ENCODE data around the gene ANGPTL7. TPM values are rescaled to one million over a fixed set of nuclear protein-coding genes. Genes with fewer than 3 reads are reported as not detected.

ANGPTL7 gene
- total and polyA plus RNA-seq, 9 donors: 0.31 to 4.4 (median 0.83) TPM

DNA sequence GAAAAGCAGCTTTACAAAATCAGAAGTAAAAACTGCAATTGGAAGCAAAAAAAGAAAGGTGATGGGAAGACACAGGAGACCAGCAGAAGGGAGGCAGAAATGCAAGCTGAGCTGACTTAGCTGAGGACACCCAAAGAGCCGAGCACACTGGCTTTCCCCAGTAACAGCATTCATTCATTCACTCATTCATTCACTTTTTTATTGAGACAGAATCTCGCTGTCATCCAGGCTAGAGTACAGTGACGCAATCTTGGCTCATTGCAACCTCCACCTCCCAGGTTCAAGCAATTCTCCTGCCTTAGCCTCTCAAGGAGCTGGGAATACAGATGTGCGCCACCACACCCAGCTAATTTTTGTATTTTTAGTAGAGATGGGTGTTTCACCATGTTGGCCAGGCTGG lies 8.2 kb downstream of the ANGPTL7 start:
- Histone ChIP-seq H3K9me3 (replicated peaks; ENCODE audit: control insufficient read depth, low read depth, low read length) (no peaks in the 10 kb centered on the region), H3K27me3 (ENCODE audit: control insufficient read depth, insufficient read depth, low read length) (no peaks in the 10 kb centered on the region), H3K4me1 (ENCODE audit: control insufficient read depth, insufficient read depth, low read length) (no peaks in the 10 kb centered on the region), H3K36me3 (ENCODE audit: control insufficient read depth, insufficient read depth, low read length) (peaks cover 42% of the 10 kb centered on the region), H3K27ac (ENCODE audit: low read length) (no peak overlapping the region), H3K4me3 (ENCODE audit: low read length) (no peak overlapping the region)
- DNase-seq: no peak
- 100% methylated on average over 2 of the region's 4 CpGs for WGBS (ENCODE audit: insufficient coverage)

GRCh38 chr1:11198257-11198656 lies 9.1 kb downstream of the ANGPTL7 start:
- Histone ChIP-seq H3K4me1 (ENCODE audit: control insufficient read depth, insufficient read depth, low read length) (no peaks in the 10 kb centered on the region), H3K36me3 (ENCODE audit: control insufficient read depth, insufficient read depth, low read length) (peaks cover 45% of the 10 kb centered on the region), H3K27me3 (ENCODE audit: control insufficient read depth, insufficient read depth, low read length) (no peaks in the 10 kb centered on the region), H3K9me3 (replicated peaks; ENCODE audit: control insufficient read depth, low read depth, low read length) (no peaks in the 10 kb centered on the region), H3K4me3 (ENCODE audit: low read length) (no peak overlapping the region), H3K27ac (ENCODE audit: low read length) (no peak overlapping the region)
- WGBS (ENCODE audit: insufficient coverage): no CpG with 5 or more reads among the region's 4 CpGs
- no peak for DNase-seq

DNA sequence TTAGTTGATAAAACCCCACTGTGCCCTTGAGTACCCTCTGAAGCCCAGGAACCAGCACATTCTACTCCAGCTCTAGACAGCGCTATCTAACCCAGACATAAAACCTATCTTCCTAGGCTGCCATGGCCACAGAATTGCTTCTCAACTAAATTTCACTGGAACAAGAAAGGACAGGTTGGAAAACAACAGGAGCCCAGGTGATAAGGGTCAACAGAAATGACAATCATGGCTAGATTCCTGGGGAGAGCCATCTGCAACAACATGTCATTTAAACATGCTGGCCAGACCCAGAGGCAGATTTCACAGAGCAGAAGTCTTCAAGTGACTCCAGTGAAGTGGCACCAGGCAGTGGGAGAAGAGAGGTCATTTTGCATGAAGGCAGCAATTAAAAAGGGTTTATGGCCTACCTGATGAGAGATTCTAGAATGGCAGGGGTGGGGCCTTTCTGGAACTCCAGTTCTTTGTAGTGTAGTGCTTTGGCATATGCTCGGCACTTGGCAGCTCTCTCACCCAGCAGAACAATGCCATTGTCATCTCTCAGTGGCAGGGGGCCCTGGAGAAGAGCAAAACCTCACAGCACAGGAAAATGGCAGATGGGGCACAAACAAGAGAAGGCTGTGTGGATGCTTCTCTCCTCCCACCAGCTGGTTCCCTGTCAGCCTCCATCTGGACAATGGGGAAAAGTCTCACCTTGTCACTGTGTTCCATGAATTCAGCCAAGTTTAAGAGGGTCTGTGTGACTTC lies 9.9 kb downstream of the ANGPTL7 start:
- Histone ChIP-seq H3K36me3 (ENCODE audit: control insufficient read depth, insufficient read depth, low read length) (peaks cover 46% of the 10 kb centered on the region), H3K27me3 (ENCODE audit: control insufficient read depth, insufficient read depth, low read length) (no peaks in the 10 kb centered on the region), H3K4me3 (ENCODE audit: low read length) (no peak overlapping the region), H3K9me3 (replicated peaks; ENCODE audit: control insufficient read depth, low read depth, low read length) (no peaks in the 10 kb centered on the region), H3K4me1 (ENCODE audit: control insufficient read depth, insufficient read depth, low read length) (no peaks in the 10 kb centered on the region), H3K27ac (ENCODE audit: low read length) (no peak overlapping the region)
- no peak for DNase-seq
- WGBS (ENCODE audit: insufficient coverage): 100% methylated on average over 1 of the region's 2 CpGs

GRCh38 chr1:11204396-11205190 lies 15.4 kb downstream of the ANGPTL7 start:
- no peak overlapping the region for H3K4me3 ChIP-seq (ENCODE audit: low read length)
- 87% methylated on average over 8 of the region's 11 CpGs for WGBS (ENCODE audit: insufficient coverage)
- H3K4me1 ChIP-seq (ENCODE audit: control insufficient read depth, insufficient read depth, low read length): no peaks in the 10 kb centered on the region
- H3K27ac ChIP-seq (ENCODE audit: low read length): no peak overlapping the region
- H3K9me3 ChIP-seq (replicated peaks; ENCODE audit: control insufficient read depth, low read depth, low read length): no peaks in the 10 kb centered on the region
- H3K27me3 ChIP-seq (ENCODE audit: control insufficient read depth, insufficient read depth, low read length): no peaks in the 10 kb centered on the region
- peaks cover 47% of the 10 kb centered on the region for H3K36me3 ChIP-seq (ENCODE audit: control insufficient read depth, insufficient read depth, low read length)
- DNase-seq: no peak

DNA sequence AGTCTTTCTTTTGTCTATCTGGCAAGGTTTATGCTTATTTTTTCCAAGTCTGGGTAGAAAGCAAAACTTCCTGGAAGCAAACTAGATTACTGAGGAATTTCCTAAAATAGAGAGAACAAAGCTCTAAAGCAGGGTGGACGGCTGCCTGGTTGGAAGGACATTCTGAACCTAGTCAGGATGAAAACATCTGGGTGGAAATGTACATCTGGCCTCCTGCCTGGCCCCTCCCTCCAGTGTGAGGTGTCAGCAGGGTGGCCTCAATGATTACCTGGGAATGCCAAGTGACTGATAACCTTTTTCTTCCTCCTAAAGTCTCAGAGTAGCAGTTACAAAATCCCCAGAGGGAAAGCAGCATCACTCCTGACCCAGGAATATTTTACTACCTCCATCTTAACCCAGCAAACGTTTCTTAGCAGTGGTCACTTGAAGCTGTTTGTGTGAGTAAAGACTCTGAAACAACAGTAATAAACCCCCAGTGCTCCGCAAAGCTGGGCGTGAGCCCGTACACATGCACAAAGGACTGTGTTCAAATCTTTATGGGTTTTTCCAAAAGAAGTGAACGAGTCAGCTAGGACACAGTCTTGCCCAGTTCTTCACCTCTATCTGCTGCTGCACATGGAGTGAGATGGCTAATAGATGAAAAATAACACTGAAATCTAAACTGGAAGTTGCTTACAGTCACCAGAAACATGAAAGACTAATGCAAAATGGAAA lies 18.9 kb downstream of the ANGPTL7 start:
- Histone ChIP-seq H3K4me3 (ENCODE audit: low read length) (no peak overlapping the region), H3K27me3 (ENCODE audit: control insufficient read depth, insufficient read depth, low read length) (no peaks in the 10 kb centered on the region), H3K4me1 (ENCODE audit: control insufficient read depth, insufficient read depth, low read length) (no peaks in the 10 kb centered on the region), H3K9me3 (replicated peaks; ENCODE audit: control insufficient read depth, low read depth, low read length) (no peaks in the 10 kb centered on the region), H3K27ac (ENCODE audit: low read length) (no peak overlapping the region), H3K36me3 (ENCODE audit: control insufficient read depth, insufficient read depth, low read length) (peaks cover 64% of the 10 kb centered on the region)
- 60% methylated on average over 5 of the region's 6 CpGs for WGBS (ENCODE audit: insufficient coverage)
- no peak for DNase-seq

GRCh38 chr1:11211461-11211860 lies 22.3 kb downstream of the ANGPTL7 start:
- H3K27ac ChIP-seq (ENCODE audit: low read length): no peak overlapping the region
- H3K27me3 ChIP-seq (ENCODE audit: control insufficient read depth, insufficient read depth, low read length): no peaks in the 10 kb centered on the region
- no peaks in the 10 kb centered on the region for H3K9me3 ChIP-seq (replicated peaks; ENCODE audit: control insufficient read depth, low read depth, low read length)
- H3K36me3 ChIP-seq (ENCODE audit: control insufficient read depth, insufficient read depth, low read length): peaks cover 74% of the 10 kb centered on the region
- no peaks in the 10 kb centered on the region for H3K4me1 ChIP-seq (ENCODE audit: control insufficient read depth, insufficient read depth, low read length)
- no peak overlapping the region for H3K4me3 ChIP-seq (ENCODE audit: low read length)
- no peak for DNase-seq
- WGBS (ENCODE audit: insufficient coverage): no CpG with 5 or more reads among the region's 4 CpGs

- Histone ChIP-seq H3K27me3 (ENCODE audit: control insufficient read depth, insufficient read depth, low read length) (no peaks in the 10 kb centered on the region), H3K4me1 (ENCODE audit: control insufficient read depth, insufficient read depth, low read length) (no peaks in the 10 kb centered on the region), H3K9me3 (replicated peaks; ENCODE audit: control insufficient read depth, low read depth, low read length) (no peaks in the 10 kb centered on the region), H3K36me3 (ENCODE audit: control insufficient read depth, insufficient read depth, low read length) (peaks cover 77% of the 10 kb centered on the region), H3K4me3 (ENCODE audit: low read length) (no peak overlapping the region), H3K27ac (ENCODE audit: low read length) (no peak overlapping the region)
- no peak for DNase-seq
- WGBS (ENCODE audit: insufficient coverage): 92% methylated on average over 5 of the region's 12 CpGs
Observed at GRCh38 chr1:11211925-11212587, 22.9 kb downstream of the ANGPTL7 start.

GRCh38 chr1:11214698-11215380 lies 25.7 kb downstream of the ANGPTL7 start:
- H3K4me3 ChIP-seq (ENCODE audit: low read length): no peak overlapping the region

DNA sequence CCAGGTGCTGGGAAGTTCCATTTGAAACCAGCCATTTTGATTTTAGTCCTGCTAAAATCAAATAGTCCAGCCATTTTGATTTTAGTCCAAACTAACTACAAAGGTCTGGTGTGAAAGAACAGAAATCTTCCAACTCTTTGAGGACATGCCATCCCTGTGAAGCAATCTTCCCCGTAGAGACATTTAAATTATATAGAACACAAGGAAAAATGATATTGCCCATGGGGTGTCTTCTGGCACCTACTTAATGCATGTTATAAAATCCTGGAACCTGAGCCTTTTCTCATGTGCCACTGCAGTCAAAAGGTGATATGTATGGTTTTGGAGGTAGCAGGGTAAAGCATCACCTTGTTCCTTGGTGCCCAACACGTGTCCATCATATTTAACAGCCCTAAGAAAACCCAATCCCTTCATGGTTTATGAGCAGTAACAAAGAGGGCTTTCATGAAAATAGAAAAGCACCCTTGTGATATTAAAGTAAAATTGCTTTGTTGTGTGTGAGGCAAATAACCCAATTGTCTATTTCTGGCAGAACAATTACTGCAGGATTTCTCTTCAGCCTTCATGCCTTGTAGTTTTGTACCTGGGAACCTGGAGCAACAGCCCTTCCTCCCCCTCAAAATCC lies 26.3 kb downstream of the ANGPTL7 start:
- H3K4me1 ChIP-seq (ENCODE audit: control insufficient read depth, insufficient read depth, low read length): no peaks in the 10 kb centered on the region
- H3K27me3 ChIP-seq (ENCODE audit: control insufficient read depth, insufficient read depth, low read length): no peaks in the 10 kb centered on the region
- H3K9me3 ChIP-seq (replicated peaks; ENCODE audit: control insufficient read depth, low read depth, low read length): no peaks in the 10 kb centered on the region
- no peak for DNase-seq
- no CpG with 5 or more reads among the region's 2 CpGs for WGBS (ENCODE audit: insufficient coverage)
- peaks cover 71% of the 10 kb centered on the region for H3K36me3 ChIP-seq (ENCODE audit: control insufficient read depth, insufficient read depth, low read length)
- H3K27ac ChIP-seq (ENCODE audit: low read length): no peak overlapping the region
- no peak overlapping the region for H3K4me3 ChIP-seq (ENCODE audit: low read length)

More at GRCh38 chr1:11214698-11215380, 25.7 kb downstream of the ANGPTL7 start:
- no peaks in the 10 kb centered on the region for H3K4me1 ChIP-seq (ENCODE audit: control insufficient read depth, insufficient read depth, low read length)
- no peaks in the 10 kb centered on the region for H3K9me3 ChIP-seq (replicated peaks; ENCODE audit: control insufficient read depth, low read depth, low read length)
- H3K27me3 ChIP-seq (ENCODE audit: control insufficient read depth, insufficient read depth, low read length): no peaks in the 10 kb centered on the region
- peak; percentile 57 for DNase-seq
- no peak overlapping the region for H3K27ac ChIP-seq (ENCODE audit: low read length)
- WGBS (ENCODE audit: insufficient coverage): no CpG with 5 or more reads among the region's 3 CpGs
- H3K36me3 ChIP-seq (ENCODE audit: control insufficient read depth, insufficient read depth, low read length): peaks cover 77% of the 10 kb centered on the region

Data from muscle of leg (tissue), 11 donors.